K562 (cell line): ENCODE data around the gene PEAR1. TPM values are rescaled to one million over a fixed set of nuclear protein-coding genes. Genes with fewer than 3 reads are reported as not detected.

Experiments used
- BDP1 ChIP-seq: IDR thresholded peaks from 3 replicates; pipeline ENCODE4 v1.6.1; 2011; ENCODE audit not compliant: insufficient read length, insufficient read depth
- CEBPG ChIP-seq, 3 experiments: fragments of 200-800 bp in 1 of 3; sonication (Bioruptor generic) in 1 of 3; sonication (generic) in 1 of 3; formaldehyde crosslinking in 1 of 3; IDR thresholded peaks in 2 of 3; conservative IDR thresholded peaks in 1 of 3; 2 replicates each; pipeline versions ENCODE4 v1.6.1 to v1.8.0; 2016 to 2022; ENCODE audit warnings: missing compliant biosample characterization in 2 of 3, missing genetic modification characterization in 2 of 3, mild to moderate bottlenecking in 1 of 3, missing genetic modification reagents in 1 of 3
- E2F8 ChIP-seq: fragments of 450-650 bp; IDR thresholded peaks from 2 replicates; pipeline ENCODE4 v1.7.1; 2018; ENCODE audit warnings: mild to moderate bottlenecking, low read depth; ENCODE audit not compliant: partially characterized antibody
- GTF2A2 ChIP-seq: IDR thresholded peaks from 2 replicates; pipeline ENCODE4 v1.6.1; 2016; ENCODE audit warnings: mild to moderate bottlenecking, missing genetic modification characterization, missing compliant biosample characterization
- MEF2A ChIP-seq: IDR thresholded peaks from 2 replicates; pipeline ENCODE4 v1.6.1; 2011; ENCODE audit warnings: low read depth, mild to moderate bottlenecking, low read length, moderate library complexity; ENCODE audit not compliant: control insufficient read depth
- SMARCB1 ChIP-seq: IDR thresholded peaks from 2 replicates; pipeline ENCODE4 v1.6.1; 2011; ENCODE audit warnings: improper control_type of control experiment, low read depth; ENCODE audit not compliant: insufficient read length
- TRIM28 ChIP-seq: fragments of 450-650 bp; IDR thresholded peaks from 2 replicates; pipeline ENCODE4 v1.6.1; 2017
- ZNF174 ChIP-seq: fragments of 250-450 bp; sonication (Bioruptor Pico); IDR thresholded peaks from 2 replicates; pipeline ENCODE4 v1.4.0; 2020; ENCODE audit warnings: mild to moderate bottlenecking
- ZNF57 ChIP-seq: fragments of 450-650 bp; formaldehyde crosslinking; IDR thresholded peaks from 2 replicates; pipeline ENCODE4 v1.4.0; 2020; ENCODE audit warnings: mild to moderate bottlenecking, moderate library complexity
- ZNF668 ChIP-seq: fragments of 250-450 bp; sonication (Bioruptor Pico); IDR thresholded peaks from 2 replicates; pipeline ENCODE4 v1.8.0; 2022; ENCODE audit warnings: mild to moderate bottlenecking, inconsistent platforms
- polyA plus RNA-seq, 8 experiments: library from polyadenylated mRNA; depleted of rRNA in 4 of 8; stranded (reverse) in 5 of 8; unstranded in 3 of 8; fragments of >200 nt; fragmentation: Nextera tagmentation in 2 of 8; fragmentation: Illumina TruSeq in 1 of 8; extraction: Ambion mirVana in 2 of 8; extraction: Trizol in 1 of 8; gene quantifications; 2 replicates each; pipeline versions ENCODE4 v1.2.1 to v1.2.3, GENCODE V29; 2011 to 2014; ENCODE audit warnings: inconsistent platforms in 1 of 8, missing spikeins in 1 of 8
- total RNA-seq, 7 experiments: library from RNA; depleted of rRNA in 6 of 7; stranded (reverse); fragments of >200 nt in 6 of 7; fragmentation: Illumina TruSeq in 2 of 7; extraction: Trizol in 2 of 7; gene quantifications; 2 replicates each; pipeline versions ENCODE4 v1.2.1 to v1.2.3, GENCODE V29; 2011 to 2021; ENCODE audit warnings: low replicate concordance in 1 of 7
- TF ChIP-seq, protein P1 (sequence below): fragments of 450-650 bp; formaldehyde crosslinking; IDR thresholded peaks from 2 replicates; pipeline ENCODE4 v1.4.0; 2022; ENCODE audit warnings: missing genetic modification characterization
- TF ChIP-seq, protein P2 (sequence below): fragments of 250-450 bp; sonication (Bioruptor Pico); IDR thresholded peaks from 2 replicates; pipeline ENCODE4 v1.4.0; 2020

Gene PEAR1
- total and polyA plus RNA-seq, 9 of the 15 experiments (the other 6 are each of a cell fraction or from before 2014, with no cell fraction given), result 0.87 to 13.9 (median 6.1) TPM

GRCh38 chr1:156894711-156895454 lies 1.4 kb downstream of the PEAR1 start (continued):
- TF ChIP-seq ZNF174 (no peak), E2F8 (no peak), ZNF57 (no peak), TRIM28 (no peak), BDP1 (no peak), MEF2A (no peak), CEBPG (CRISPR knock-in tag; IDR thresholded peaks at IDR 0.05) (no peak), CEBPG (tag; conservative IDR thresholded peaks at IDR 0.05 in 1 of 2, IDR thresholded peaks at IDR 0.05 in 1 of 2) (no peak), SMARCB1 (no peak), ZNF668 (CRISPR knock-in tag) (no peak), GTF2A2 (no peak)
- TF ChIP-seq, protein P1, sequence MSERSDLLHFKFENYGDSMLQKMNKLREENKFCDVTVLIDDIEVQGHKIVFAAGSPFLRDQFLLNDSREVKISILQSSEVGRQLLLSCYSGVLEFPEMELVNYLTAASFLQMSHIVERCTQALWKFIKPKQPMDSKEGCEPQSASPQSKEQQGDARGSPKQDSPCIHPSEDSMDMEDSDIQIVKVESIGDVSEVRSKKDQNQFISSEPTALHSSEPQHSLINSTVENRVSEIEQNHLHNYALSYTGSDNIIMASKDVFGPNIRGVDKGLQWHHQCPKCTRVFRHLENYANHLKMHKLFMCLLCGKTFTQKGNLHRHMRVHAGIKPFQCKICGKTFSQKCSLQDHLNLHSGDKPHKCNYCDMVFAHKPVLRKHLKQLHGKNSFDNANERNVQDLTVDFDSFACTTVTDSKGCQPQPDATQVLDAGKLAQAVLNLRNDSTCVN (CRISPR knock-in tag), result no peak
- TF ChIP-seq, protein P2, sequence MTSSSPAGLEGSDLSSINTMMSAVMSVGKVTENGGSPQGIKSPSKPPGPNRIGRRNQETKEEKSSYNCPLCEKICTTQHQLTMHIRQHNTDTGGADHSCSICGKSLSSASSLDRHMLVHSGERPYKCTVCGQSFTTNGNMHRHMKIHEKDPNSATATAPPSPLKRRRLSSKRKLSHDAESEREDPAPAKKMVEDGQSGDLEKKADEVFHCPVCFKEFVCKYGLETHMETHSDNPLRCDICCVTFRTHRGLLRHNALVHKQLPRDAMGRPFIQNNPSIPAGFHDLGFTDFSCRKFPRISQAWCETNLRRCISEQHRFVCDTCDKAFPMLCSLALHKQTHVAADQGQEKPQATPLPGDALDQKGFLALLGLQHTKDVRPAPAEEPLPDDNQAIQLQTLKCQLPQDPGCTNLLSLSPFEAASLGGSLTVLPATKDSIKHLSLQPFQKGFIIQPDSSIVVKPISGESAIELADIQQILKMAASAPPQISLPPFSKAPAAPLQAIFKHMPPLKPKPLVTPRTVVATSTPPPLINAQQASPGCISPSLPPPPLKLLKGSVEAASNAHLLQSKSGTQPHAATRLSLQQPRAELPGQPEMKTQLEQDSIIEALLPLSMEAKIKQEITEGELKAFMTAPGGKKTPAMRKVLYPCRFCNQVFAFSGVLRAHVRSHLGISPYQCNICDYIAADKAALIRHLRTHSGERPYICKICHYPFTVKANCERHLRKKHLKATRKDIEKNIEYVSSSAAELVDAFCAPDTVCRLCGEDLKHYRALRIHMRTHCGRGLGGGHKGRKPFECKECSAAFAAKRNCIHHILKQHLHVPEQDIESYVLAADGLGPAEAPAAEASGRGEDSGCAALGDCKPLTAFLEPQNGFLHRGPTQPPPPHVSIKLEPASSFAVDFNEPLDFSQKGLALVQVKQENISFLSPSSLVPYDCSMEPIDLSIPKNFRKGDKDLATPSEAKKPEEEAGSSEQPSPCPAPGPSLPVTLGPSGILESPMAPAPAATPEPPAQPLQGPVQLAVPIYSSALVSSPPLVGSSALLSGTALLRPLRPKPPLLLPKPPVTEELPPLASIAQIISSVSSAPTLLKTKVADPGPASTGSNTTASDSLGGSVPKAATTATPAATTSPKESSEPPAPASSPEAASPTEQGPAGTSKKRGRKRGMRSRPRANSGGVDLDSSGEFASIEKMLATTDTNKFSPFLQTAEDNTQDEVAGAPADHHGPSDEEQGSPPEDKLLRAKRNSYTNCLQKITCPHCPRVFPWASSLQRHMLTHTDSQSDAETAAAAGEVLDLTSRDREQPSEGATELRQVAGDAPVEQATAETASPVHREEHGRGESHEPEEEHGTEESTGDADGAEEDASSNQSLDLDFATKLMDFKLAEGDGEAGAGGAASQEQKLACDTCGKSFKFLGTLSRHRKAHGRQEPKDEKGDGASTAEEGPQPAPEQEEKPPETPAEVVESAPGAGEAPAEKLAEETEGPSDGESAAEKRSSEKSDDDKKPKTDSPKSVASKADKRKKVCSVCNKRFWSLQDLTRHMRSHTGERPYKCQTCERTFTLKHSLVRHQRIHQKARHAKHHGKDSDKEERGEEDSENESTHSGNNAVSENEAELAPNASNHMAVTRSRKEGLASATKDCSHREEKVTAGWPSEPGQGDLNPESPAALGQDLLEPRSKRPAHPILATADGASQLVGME, result no peak
